Large intestine (tissue), 12 donors: ENCODE measurements around the gene LBP. TPM values are rescaled to one million over a fixed set of nuclear protein-coding genes. Genes with fewer than 3 reads are reported as not detected.

Source experiments
- DNase-seq, 2 donors: peaks; one replicate each; pipeline versions ENCODE4 v3.0.0 to v3.0.0-alpha.2; 2013
- H3K27ac ChIP-seq: one replicate; pipeline ENCODE4 v1.5.1; 2013; ENCODE audit warnings: low read length
- H3K27me3 ChIP-seq: 2 replicates; pipeline ENCODE4 v1.6.1; 2013; ENCODE audit warnings: low read length; ENCODE audit not compliant: control insufficient read depth, insufficient read depth
- H3K36me3 ChIP-seq: 2 replicates; pipeline ENCODE4 v1.6.1; 2013; ENCODE audit warnings: low read length; ENCODE audit not compliant: control insufficient read depth, insufficient read depth
- H3K4me1 ChIP-seq: one replicate; pipeline ENCODE4 v1.6.1; 2013; ENCODE audit warnings: low read length; ENCODE audit not compliant: control insufficient read depth, insufficient read depth
- H3K4me3 ChIP-seq: one replicate; pipeline ENCODE4 v1.5.1; 2013; ENCODE audit warnings: low read length
- H3K9me3 ChIP-seq: one replicate; pipeline ENCODE4 v1.6.1; 2013; ENCODE audit warnings: mild to moderate bottlenecking, low read depth, low read length, moderate library complexity; ENCODE audit not compliant: control insufficient read depth
- WGBS: methylation state at CpG from one replicate; pipeline ENCODE4 v1.1.5; 2013; ENCODE audit warnings: low lambda C conversion rate; ENCODE audit not compliant: insufficient coverage; 5-methylcytosine and 5-hydroxymethylcytosine counted together
- long read RNA-seq, 11 donors: transcript quantifications; one replicate each; lab custom pipeline, GENCODE V29; 2026
- polyA plus RNA-seq: library from polyadenylated mRNA; unstranded; fragments of 120-200 nt; gene quantifications from one replicate; pipeline ENCODE4 v1.2.1, GENCODE V29; 2013

Gene LBP
- polyA plus RNA-seq, result 0.03 TPM
- long read RNA-seq, donor 1, result 0 reads
- long read RNA-seq, donor 2, result 0 reads
- long read RNA-seq, donor 3, result 0 reads
- long read RNA-seq, donor 4, result 0 reads
- long read RNA-seq, donor 5, result 0 reads
- long read RNA-seq, donor 6, result 0 reads
- long read RNA-seq, donor 7, result 0 reads
- long read RNA-seq, donor 8, result 0 reads
- long read RNA-seq, donor 9, result 0 reads
- long read RNA-seq, donor 10, result 0 reads
- long read RNA-seq, donor 11, result 0 reads

- H3K27ac ChIP-seq, result no peak within 1 kb of the TSS
- no peaks in the 10 kb centered on the region for H3K36me3 ChIP-seq
- H3K9me3 ChIP-seq, result no peaks in the 10 kb centered on the region
- no peak within 1 kb of the TSS for H3K4me3 ChIP-seq
- no peak for DNase-seq
- H3K4me1 ChIP-seq, result peaks cover 11% of the 10 kb centered on the region
- WGBS, result no CpG with 5 or more reads among the region's 8 CpGs
- no peaks in the 10 kb centered on the region for H3K27me3 ChIP-seq
Observed at GRCh38 chr20:38346247-38346651, at the start of gene LBP. TSS of gene LBP (plus strand) at chr20:38346482. CDS start at chr20:38346517, 35 bp downstream.

GRCh38 chr20:38297916-38298674 is 48.2 kb upstream of the LBP start:
- no peaks in the 10 kb centered on the region for H3K4me1 ChIP-seq
- WGBS, result 83% methylated on average over 1 of the region's 7 CpGs
- H3K27me3 ChIP-seq, result peaks cover 3% of the 10 kb centered on the region
- peak overlapping the region; percentile 32 for H3K27ac ChIP-seq
- H3K36me3 ChIP-seq, result no peaks in the 10 kb centered on the region
- H3K9me3 ChIP-seq, result no peaks in the 10 kb centered on the region
- H3K4me3 ChIP-seq, result no peak overlapping the region
- DNase-seq, result no peak

GRCh38 chr20:38298768-38299288 is 47.5 kb upstream of the LBP start:
- peak overlapping the region; percentile 32 for H3K27ac ChIP-seq
- no peaks in the 10 kb centered on the region for H3K9me3 ChIP-seq
- DNase-seq, result no peak
- H3K4me3 ChIP-seq, result no peak overlapping the region
- no CpG with 5 or more reads among the region's 13 CpGs for WGBS
- H3K36me3 ChIP-seq, result no peaks in the 10 kb centered on the region
- peaks cover 6% of the 10 kb centered on the region for H3K27me3 ChIP-seq
- no peaks in the 10 kb centered on the region for H3K4me1 ChIP-seq

GRCh38 chr20:38299963-38300362 is 46.3 kb upstream of the LBP start:
- no peak for DNase-seq
- Histone ChIP-seq H3K27me3 (peaks cover 12% of the 10 kb centered on the region), H3K4me3 (no peak overlapping the region), H3K9me3 (no peaks in the 10 kb centered on the region), H3K4me1 (no peaks in the 10 kb centered on the region), H3K27ac (no peak overlapping the region), H3K36me3 (no peaks in the 10 kb centered on the region)
- no CpG with 5 or more reads among the region's 6 CpGs for WGBS

- no peak overlapping the region for H3K27ac ChIP-seq
- no peak overlapping the region for H3K4me3 ChIP-seq
- H3K36me3 ChIP-seq, result no peaks in the 10 kb centered on the region
- H3K9me3 ChIP-seq, result no peaks in the 10 kb centered on the region
- WGBS, result 77% methylated on average over 2 of the region's 4 CpGs
- DNase-seq, result no peak
- H3K27me3 ChIP-seq, result peaks cover 12% of the 10 kb centered on the region
- H3K4me1 ChIP-seq, result no peaks in the 10 kb centered on the region
Observed at GRCh38 chr20:38300438-38300837, 45.8 kb upstream of the LBP start.

GRCh38 chr20:38301309-38301708 is 45.0 kb upstream of the LBP start:
- no peaks in the 10 kb centered on the region for H3K9me3 ChIP-seq
- no peak for DNase-seq
- H3K36me3 ChIP-seq, result no peaks in the 10 kb centered on the region
- no peaks in the 10 kb centered on the region for H3K4me1 ChIP-seq
- WGBS, result no CpG with 5 or more reads among the region's 3 CpGs
- H3K27ac ChIP-seq, result no peak overlapping the region
- peaks cover 14% of the 10 kb centered on the region for H3K27me3 ChIP-seq
- H3K4me3 ChIP-seq, result no peak overlapping the region

- H3K4me1 ChIP-seq, result no peaks in the 10 kb centered on the region
- WGBS, result no CpG with 5 or more reads among the region's 11 CpGs
- H3K27me3 ChIP-seq, result peaks cover 16% of the 10 kb centered on the region
- H3K9me3 ChIP-seq, result no peaks in the 10 kb centered on the region
- DNase-seq, result no peak
- H3K27ac ChIP-seq, result no peak overlapping the region
- H3K4me3 ChIP-seq, result no peak overlapping the region
- no peaks in the 10 kb centered on the region for H3K36me3 ChIP-seq
Observed at GRCh38 chr20:38302786-38303185, 43.5 kb upstream of the LBP start.

GRCh38 chr20:38303908-38304379 is 42.3 kb upstream of the LBP start, which contains the start of gene BPI:
TSS of gene BPI (plus strand) at chr20:38304156. CDS start at chr20:38304224, 68 bp downstream.
- peaks cover 16% of the 10 kb centered on the region for H3K27me3 ChIP-seq
- H3K9me3 ChIP-seq, result no peaks in the 10 kb centered on the region
- no peak for DNase-seq
- no peaks in the 10 kb centered on the region for H3K4me1 ChIP-seq
- WGBS, result 40% methylated on average over 1 of the region's 21 CpGs
- H3K4me3 ChIP-seq, result no peak within 1 kb of the TSS
- no peak within 1 kb of the TSS for H3K27ac ChIP-seq
- H3K36me3 ChIP-seq, result no peaks in the 10 kb centered on the region

GRCh38 chr20:38304845-38305447 is 41.3 kb upstream of the LBP start:
- no peaks in the 10 kb centered on the region for H3K36me3 ChIP-seq
- WGBS, result no CpG with 5 or more reads among the region's 8 CpGs
- H3K9me3 ChIP-seq, result no peaks in the 10 kb centered on the region
- no peak overlapping the region for H3K4me3 ChIP-seq
- no peak for DNase-seq
- H3K27ac ChIP-seq, result no peak overlapping the region
- no peaks in the 10 kb centered on the region for H3K4me1 ChIP-seq
- H3K27me3 ChIP-seq, result peaks cover 16% of the 10 kb centered on the region

GRCh38 chr20:38305541-38305940 is 40.7 kb upstream of the LBP start:
- WGBS, result 100% methylated on average over 1 of the region's 4 CpGs
- no peaks in the 10 kb centered on the region for H3K4me1 ChIP-seq
- no peaks in the 10 kb centered on the region for H3K9me3 ChIP-seq
- H3K27ac ChIP-seq, result no peak overlapping the region
- H3K27me3 ChIP-seq, result peaks cover 16% of the 10 kb centered on the region
- no peak overlapping the region for H3K4me3 ChIP-seq
- no peaks in the 10 kb centered on the region for H3K36me3 ChIP-seq
- no peak for DNase-seq
